Activated naive CD4-positive, alpha-beta T cell treated with anti-CD3 and anti-CD28 coated beads, Interleukin-2, amount 10 ng/mL, durations not matched to agents 5 hours and 36 hours (primary cell): ENCODE data around the gene OR6J1. TPM values are rescaled to one million over a fixed set of nuclear protein-coding genes. Genes with fewer than 3 reads are reported as not detected.

Experiments used
- total RNA-seq, 2 experiments: library from RNA; stranded (reverse); gene quantifications; one replicate each; pipeline ENCODE4 v1.2.3, GENCODE V29; 2021

Gene OR6J1
- not detected for total RNA-seq

DNA sequence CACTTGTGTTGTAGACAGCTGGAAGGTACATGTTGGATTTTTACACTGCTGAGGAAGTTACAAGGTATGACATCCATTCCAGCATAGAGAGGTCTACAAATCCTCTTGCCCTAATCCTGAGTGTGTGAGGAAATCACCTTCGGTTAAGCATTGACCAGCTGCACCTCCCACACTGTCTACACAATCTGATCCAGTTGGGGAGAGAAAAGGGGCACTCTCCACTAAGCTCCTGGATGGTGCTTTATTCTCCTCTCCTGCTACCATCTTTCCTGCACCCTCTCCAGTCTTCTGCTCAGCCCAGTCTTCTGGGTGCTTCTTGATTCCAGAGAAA, at the start of gene OR6J1:
Gene OR6J1, minus strand, starts transcription at position 48 of the 331 bp plus-strand sequence. CDS start 9,541 bp downstream, outside the sequence.

DNA sequence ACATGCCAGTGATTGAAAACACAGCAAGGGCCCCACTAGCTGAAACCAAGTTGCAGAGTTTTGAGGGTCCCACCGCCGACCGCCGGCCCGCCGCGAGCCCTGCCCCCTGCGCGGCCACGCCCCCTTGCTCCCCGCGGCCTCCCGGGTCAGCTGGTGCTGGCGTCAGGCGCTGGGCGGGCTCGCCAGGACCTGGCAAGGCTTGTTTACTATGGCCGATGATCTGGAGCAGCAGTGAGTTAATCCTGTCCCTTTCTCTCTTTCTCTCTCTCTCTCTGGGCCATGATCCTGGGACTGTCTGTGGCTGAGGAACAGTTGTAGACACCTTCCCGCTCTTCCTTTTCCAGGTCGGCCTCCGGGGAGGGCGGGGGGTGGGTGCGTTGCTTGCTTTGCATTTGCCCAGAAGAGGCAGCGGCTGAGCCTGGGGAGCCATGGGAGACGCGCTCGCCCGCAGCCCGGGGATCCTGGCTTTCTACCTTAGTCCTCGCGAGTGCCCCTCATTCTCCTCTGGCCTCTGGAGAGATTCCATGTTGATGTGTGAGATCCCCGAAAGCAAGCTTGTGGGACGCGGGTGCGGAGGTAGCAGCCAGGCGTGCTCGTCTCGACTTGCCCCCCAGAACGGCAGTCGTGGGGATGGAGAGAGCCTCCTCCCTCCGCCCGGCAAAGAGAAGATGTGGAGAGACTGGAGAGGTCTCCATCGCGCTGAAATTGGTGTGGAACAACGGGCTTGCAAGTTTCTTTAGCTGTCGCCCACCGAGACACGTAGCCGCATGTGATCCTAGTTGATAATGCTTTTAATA, 45.9 kb downstream of the OR6J1 start, which contains the start of gene ABHD4:
Gene ABHD4, plus strand, starts transcription at position 202 of the 797 bp plus-strand sequence. Its CDS starts 7 bp downstream, at position 209.

DNA sequence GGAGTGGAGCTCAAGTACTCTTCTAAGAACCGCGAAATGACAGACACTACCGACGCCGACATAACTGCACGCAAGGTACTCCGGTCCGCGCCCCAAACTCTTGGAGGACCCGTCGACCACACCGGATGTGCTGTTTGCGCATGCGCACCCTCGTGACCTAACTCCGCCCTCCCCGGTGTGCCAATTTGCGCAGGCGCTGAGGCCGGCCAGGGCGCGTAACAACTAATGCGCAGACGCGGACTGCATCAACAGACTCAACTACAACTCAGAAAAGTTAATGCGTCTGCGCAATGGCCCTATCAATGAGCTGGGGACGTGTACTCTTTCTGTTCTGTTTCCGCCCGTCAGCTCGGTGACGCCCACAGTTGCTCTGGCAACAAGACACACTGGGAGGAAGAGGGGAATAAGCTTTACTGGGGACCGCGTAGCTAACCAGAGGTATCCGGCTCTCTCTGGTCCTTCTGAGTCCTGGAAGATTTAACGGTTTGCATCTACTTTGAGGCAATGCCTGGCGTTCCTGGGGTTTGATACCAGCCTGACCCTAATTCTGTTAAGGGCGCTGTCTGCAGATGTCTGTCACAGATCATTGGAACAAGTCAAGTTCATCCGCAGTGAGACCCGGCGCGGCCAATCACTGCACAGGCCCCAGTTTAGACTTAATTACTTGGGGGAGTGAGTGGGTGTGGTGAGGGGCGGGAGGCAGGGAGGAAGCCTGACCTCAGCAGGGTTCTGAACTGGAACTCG, 54.9 kb downstream of the OR6J1 start, which contains the start of gene DAD1:
Gene DAD1, minus strand, starts transcription at position 129 of the 744 bp plus-strand sequence. Its CDS starts 67 bp downstream, at position 62.

Other genes with a start within 250 kb of the OR6J1 start
- 100 to 1,000 TPM; 140 to 141 TPM for gene DAD1, start 55.1 kb downstream of the OR6J1 start, total RNA-seq
- 10 to 100 TPM; 13.0 to 14.6 TPM for gene ABHD4, start 46.1 kb downstream of the OR6J1 start, total RNA-seq
- gene OXA1L, start 122.3 kb upstream of the OR6J1 start, total RNA-seq: 100 to 1,000 TPM; 140 to 144 TPM
- gene SLC7A7, start 171.1 kb upstream of the OR6J1 start, total RNA-seq: under 1 TPM; 0.43 to 0.70 TPM
- 100 to 1,000 TPM in 1 of 2 experiments, 10 to 100 TPM in 1; 92.2 to 100 TPM for gene MRPL52, start 185.5 kb upstream of the OR6J1 start, total RNA-seq
- 1 to 10 TPM in 1 of 2 experiments, under 1 TPM in 1; 0.99 to 2.0 TPM for gene MMP14, start 192.2 kb upstream of the OR6J1 start, total RNA-seq
- 10 to 100 TPM; 69.7 to 72.4 TPM for gene LRP10, start 227.4 kb upstream of the OR6J1 start, total RNA-seq
- gene REM2, start 238.9 kb upstream of the OR6J1 start, total RNA-seq: 1 to 10 TPM; 1.1 to 1.2 TPM